Esophagus muscularis mucosa (tissue), 4 donors: ENCODE results near the gene RELT. TPM values are rescaled to one million over a fixed set of nuclear protein-coding genes. Genes with fewer than 3 reads are reported as not detected.

Experiments
- DNase-seq: peaks from one replicate; pipeline ENCODE4 v3.0.0-alpha.2; 2017; ENCODE audit errors: extremely low spot score
- H3K27ac ChIP-seq, 4 donors: fragments of 200-600 bp; sonication (generic); replicated peaks in 1 of 4; 1 replicate in 3 of 4; 2 replicates in 1 of 4; pipeline ENCODE4 v1.5.1; 2016 to 2019; ENCODE audit warnings: mild to moderate bottlenecking in 1 of 4
- H3K27me3 ChIP-seq, 4 donors: fragments of 200-600 bp; sonication (generic); one replicate each; pipeline versions ENCODE4 v1.5.1 to v1.6.0; 2016 to 2019
- H3K36me3 ChIP-seq, 4 donors: fragments of 200-600 bp; sonication (generic); one replicate each; pipeline ENCODE4 v1.5.1; 2016 to 2019
- H3K4me1 ChIP-seq, 4 donors: fragments of 200-600 bp; sonication (generic); one replicate each; pipeline ENCODE4 v1.5.1; 2016 to 2019
- H3K4me3 ChIP-seq, 4 donors: fragments of 200-600 bp; sonication (generic); 1 replicate in 2 of 4; 2 replicates in 2 of 4; pipeline ENCODE4 v1.5.1; 2016 to 2019; ENCODE audit warnings: mild to moderate bottlenecking in 4 of 4, moderate library complexity in 1 of 4
- H3K9me3 ChIP-seq, 4 donors: fragments of 200-600 bp; sonication (generic); 1 replicate in 3 of 4; 2 replicates in 1 of 4; pipeline ENCODE4 v1.5.1; 2016 to 2019
- EP300 ChIP-seq: sonication (generic); formaldehyde crosslinking; IDR thresholded peaks from one replicate; pipeline ENCODE4 v1.6.1; 2017; ENCODE audit warnings: antibody characterized with exemption
- POLR2A ChIP-seq: fragments of 450-650 bp; IDR thresholded peaks from one replicate; pipeline ENCODE4 v1.6.1; 2017; ENCODE audit warnings: antibody characterized with exemption, moderate library complexity, mild to moderate bottlenecking, low read depth
- POLR2AphosphoS5 ChIP-seq, 2 donors: sonication (generic); formaldehyde crosslinking; IDR thresholded peaks; one replicate each; pipeline ENCODE4 v1.6.1; 2017; ENCODE audit warnings: antibody characterized with exemption in 2 of 2
- WGBS: methylation state at CpG from one replicate; pipeline ENCODE4 v1.1.5; 2018; 5-methylcytosine and 5-hydroxymethylcytosine counted together
- intact Hi-C: fragments of 100-400 bp; cut with DNase I; formaldehyde crosslinking; loops from one replicate; pipeline ENCODE4 v1.15.1; 2023
- total RNA-seq, 4 donors: library from RNA; depleted of rRNA; stranded (reverse); fragments of >200 nt; gene quantifications; one replicate each; pipeline versions ENCODE4 v1.1.0 to v1.2.1, GENCODE V29; 2016
- TF ChIP-seq, protein P1 (sequence below), 3 experiments: fragments of 200-600 bp in 2 of 3; fragments of 450-650 bp in 1 of 3; sonication (generic) in 2 of 3; IDR thresholded peaks; one replicate each; pipeline ENCODE4 v1.5.1; 2017 to 2019; ENCODE audit warnings: antibody characterized with exemption in 3 of 3, mild to moderate bottlenecking in 2 of 3, moderate library complexity in 1 of 3

Gene RELT
- total RNA-seq, 4 donors from 2014 or later, result 1.2 to 7.8 (median 2.2) TPM

DNA sequence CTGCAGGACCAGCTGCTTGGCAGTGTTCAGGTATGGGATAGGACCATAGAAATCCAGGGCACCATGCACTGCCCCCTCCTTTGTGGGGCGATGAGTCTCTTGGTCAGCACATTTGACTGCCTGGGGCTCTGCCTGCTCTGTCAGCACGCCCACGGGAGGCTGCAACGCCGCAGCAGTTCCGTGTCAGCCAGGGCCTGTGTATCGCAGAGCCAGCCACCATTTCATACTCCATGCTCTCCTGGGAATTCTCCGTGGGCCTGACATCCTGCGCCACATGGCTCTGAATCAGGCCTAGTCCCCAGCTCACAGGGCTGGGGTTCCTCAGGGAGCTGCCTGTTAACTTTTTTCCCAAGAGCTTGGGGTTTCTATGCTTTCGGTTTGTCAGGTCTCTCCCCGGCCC, 16.9 kb upstream of the RELT start:
- Histone ChIP-seq H3K36me3 (peaks cover 74 to 99% (median 92%) of the 10 kb centered on the region in 4 donors), H3K27ac (peak overlapping the region in 3 of 4 donors; percentile 41 to 46 (median 41)), H3K4me3 (no peak overlapping the region), H3K9me3 (no peaks in the 10 kb centered on the region), H3K4me1 (peaks cover 3 to 32% (median 27%) of the 10 kb centered on the region in 4 donors), H3K27me3 (no peaks in the 10 kb centered on the region)
- intact Hi-C loops, result no loop called here
- 20% methylated on average over 1 of the region's 11 CpGs for WGBS
- no peak for DNase-seq
- TF ChIP-seq EP300, result no peak
- TF ChIP-seq POLR2AphosphoS5 (IDR thresholded peaks at IDR 0.05), result no peak
- no peak for TF ChIP-seq POLR2A
- TF ChIP-seq, protein P1, sequence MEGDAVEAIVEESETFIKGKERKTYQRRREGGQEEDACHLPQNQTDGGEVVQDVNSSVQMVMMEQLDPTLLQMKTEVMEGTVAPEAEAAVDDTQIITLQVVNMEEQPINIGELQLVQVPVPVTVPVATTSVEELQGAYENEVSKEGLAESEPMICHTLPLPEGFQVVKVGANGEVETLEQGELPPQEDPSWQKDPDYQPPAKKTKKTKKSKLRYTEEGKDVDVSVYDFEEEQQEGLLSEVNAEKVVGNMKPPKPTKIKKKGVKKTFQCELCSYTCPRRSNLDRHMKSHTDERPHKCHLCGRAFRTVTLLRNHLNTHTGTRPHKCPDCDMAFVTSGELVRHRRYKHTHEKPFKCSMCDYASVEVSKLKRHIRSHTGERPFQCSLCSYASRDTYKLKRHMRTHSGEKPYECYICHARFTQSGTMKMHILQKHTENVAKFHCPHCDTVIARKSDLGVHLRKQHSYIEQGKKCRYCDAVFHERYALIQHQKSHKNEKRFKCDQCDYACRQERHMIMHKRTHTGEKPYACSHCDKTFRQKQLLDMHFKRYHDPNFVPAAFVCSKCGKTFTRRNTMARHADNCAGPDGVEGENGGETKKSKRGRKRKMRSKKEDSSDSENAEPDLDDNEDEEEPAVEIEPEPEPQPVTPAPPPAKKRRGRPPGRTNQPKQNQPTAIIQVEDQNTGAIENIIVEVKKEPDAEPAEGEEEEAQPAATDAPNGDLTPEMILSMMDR (IDR thresholded peaks at IDR 0.05), result no peak

DNA sequence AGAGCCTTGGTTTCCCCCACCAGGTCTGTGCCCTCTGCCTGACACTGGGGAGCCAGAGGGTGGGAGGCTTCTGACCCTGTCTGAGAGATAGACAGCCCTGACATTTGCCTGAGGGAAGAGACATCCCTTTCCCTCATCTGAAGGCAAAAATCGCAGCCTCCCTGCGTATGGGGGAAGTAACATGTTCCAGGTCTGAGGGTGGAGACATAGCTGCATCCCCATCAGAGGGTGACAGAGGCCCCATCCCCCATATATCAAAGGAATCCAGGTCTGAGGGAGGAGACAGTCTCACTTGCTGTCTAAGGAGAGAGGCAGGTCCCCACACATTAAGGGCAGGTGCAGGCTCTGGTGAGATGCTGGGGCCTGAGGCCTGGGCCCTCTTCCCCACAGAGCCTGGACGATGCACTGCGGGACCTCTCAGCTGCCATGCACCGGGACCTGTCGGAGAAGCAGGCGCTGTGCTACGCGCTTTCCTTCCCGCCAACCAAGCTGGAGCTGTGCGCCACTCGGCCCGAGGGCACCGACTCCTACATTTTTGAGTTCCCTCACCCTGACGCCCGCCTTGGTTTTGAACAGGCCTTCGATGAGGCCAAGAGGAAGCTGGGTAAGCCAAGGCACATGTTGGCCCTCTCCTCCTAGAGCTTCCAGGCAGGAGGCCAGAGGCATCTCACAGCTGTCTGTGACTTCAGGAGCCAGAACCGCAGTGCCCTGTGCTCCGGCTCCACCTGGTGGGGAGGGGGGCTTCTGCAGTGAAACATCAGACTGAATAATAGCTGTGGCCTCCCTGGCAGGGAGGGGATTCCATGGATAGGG, 16.1 kb upstream of the RELT start:
- intact Hi-C loops, result no loop called here
- 82% methylated on average over 14 of the region's 19 CpGs for WGBS
- Histone ChIP-seq H3K4me1 (peaks cover 3 to 32% (median 27%) of the 10 kb centered on the region in 4 donors), H3K27me3 (no peaks in the 10 kb centered on the region), H3K9me3 (no peaks in the 10 kb centered on the region), H3K4me3 (no peak overlapping the region), H3K36me3 (peaks cover 77 to 100% (median 97%) of the 10 kb centered on the region in 4 donors), H3K27ac (peak overlapping the region in 3 of 4 donors; percentile 41 to 46 (median 41))
- DNase-seq, result no peak
- TF ChIP-seq POLR2AphosphoS5 (IDR thresholded peaks at IDR 0.05), result no peak
- TF ChIP-seq, protein P1 (IDR thresholded peaks at IDR 0.05), result peak in 1 of 3 experiments; percentile 12

DNA sequence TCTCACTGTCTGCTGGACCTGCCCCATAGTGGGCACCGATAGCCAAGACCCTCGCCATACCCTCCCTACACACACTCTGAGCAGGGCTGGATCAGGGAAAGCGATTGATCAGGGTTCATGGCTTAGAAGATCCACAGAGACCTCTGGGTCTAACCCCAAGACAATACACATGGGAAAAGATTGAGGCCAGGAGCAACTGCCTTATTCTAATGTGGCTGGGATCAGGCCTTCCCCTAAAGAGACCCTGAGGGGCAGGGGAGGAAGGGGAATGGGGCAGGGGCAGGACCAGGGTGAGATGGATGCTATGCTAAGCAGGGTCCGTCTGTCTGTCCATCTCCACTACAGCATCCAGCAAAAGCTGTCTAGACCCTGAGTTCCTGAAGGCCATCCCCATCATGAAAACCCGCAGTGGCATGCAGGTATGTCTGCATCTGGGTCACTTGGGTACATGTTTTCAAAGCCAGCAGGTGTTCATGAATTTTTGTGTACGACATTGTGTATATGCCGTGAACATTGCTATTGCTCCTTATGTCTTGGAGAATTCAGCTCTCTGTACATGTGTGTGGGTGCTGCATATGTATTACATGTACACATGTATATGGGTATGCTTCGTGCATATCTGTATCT, 15.3 kb upstream of the RELT start:
- Histone ChIP-seq H3K27me3 (no peaks in the 10 kb centered on the region), H3K36me3 (peaks cover 77 to 100% (median 97%) of the 10 kb centered on the region in 4 donors), H3K4me1 (peaks cover 3 to 32% (median 27%) of the 10 kb centered on the region in 4 donors), H3K9me3 (no peaks in the 10 kb centered on the region), H3K27ac (peak overlapping the region in 1 of 4 donors; percentile 46), H3K4me3 (no peak overlapping the region)
- no peak for DNase-seq
- intact Hi-C loops, result no loop called here
- WGBS, result 83% methylated on average over 6 of the region's 8 CpGs
- TF ChIP-seq POLR2AphosphoS5 (IDR thresholded peaks at IDR 0.05) (no peak), EP300 (no peak), POLR2A (no peak)
- TF ChIP-seq, protein P1 (IDR thresholded peaks at IDR 0.05), result no peak

DNA sequence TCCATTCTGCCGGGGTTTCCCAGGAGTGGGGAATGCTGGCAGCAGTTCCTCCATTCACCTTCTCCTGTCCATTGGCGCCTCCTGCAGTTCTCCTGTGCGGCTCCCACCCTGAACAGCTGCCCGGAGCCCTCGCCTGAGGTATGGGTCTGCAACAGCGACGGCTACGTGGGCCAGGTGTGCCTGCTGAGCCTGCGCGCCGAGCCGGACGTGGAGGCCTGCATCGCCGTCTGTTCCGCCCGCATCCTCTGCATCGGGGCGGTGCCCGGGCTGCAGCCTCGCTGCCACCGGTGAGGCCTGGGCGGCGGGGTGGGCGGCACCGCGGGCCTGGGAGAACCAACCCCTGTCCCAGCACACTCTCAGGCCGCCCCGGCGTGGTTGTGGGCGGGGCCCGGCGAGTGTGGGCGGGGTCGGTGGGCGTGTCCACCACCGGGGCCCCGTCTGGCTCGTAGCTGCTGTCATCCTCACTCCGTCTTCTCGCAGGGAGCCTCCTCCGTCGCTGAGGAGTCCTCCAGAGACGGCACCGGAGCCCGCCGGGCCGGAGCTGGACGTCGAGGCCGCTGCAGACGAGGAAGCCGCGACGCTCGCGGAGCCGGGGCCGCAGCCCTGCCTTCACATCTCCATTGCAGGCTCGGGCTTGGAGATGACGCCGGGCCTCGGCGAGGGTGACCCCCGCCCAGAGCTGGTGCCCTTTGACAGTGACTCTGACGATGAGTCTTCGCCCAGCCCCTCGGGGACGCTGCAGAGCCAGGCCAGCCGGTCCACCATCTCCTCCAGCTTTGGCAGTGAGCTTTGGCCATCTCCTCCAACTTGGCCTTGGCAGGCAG, 14.0 kb upstream of the RELT start:
- H3K4me3 ChIP-seq, result no peak overlapping the region
- H3K4me1 ChIP-seq, result peaks cover 3 to 28% (median 26%) of the 10 kb centered on the region in 4 donors
- no peaks in the 10 kb centered on the region for H3K27me3 ChIP-seq
- 90% methylated on average over 54 of the region's 70 CpGs for WGBS
- no peaks in the 10 kb centered on the region for H3K9me3 ChIP-seq
- no peak for TF ChIP-seq POLR2A
- TF ChIP-seq, protein P1 (IDR thresholded peaks at IDR 0.05), result no peak
- TF ChIP-seq POLR2AphosphoS5 (IDR thresholded peaks at IDR 0.05), result no peak
- TF ChIP-seq EP300, result no peak
- peaks cover 64 to 100% (median 94%) of the 10 kb centered on the region in 4 donors for H3K36me3 ChIP-seq
- no peak for DNase-seq
- peak overlapping the region in 1 of 4 donors; percentile 21 for H3K27ac ChIP-seq
- intact Hi-C loops, result no loop called here
